Fibroblast of peridontal ligament (primary cell): ENCODE results near the gene CCDC183.
"Not testable (repeated sequence)": the region's sequence is repeated elsewhere in the genome, so short reads cannot be mapped to it uniquely, and the experiment has no call there.

Experiments used
- DNase-seq: peaks from one replicate; pipeline ENCODE4 v3.0.0-alpha.2; 2010; ENCODE audit errors: extremely low read depth

CCDC183 gene

DNA sequence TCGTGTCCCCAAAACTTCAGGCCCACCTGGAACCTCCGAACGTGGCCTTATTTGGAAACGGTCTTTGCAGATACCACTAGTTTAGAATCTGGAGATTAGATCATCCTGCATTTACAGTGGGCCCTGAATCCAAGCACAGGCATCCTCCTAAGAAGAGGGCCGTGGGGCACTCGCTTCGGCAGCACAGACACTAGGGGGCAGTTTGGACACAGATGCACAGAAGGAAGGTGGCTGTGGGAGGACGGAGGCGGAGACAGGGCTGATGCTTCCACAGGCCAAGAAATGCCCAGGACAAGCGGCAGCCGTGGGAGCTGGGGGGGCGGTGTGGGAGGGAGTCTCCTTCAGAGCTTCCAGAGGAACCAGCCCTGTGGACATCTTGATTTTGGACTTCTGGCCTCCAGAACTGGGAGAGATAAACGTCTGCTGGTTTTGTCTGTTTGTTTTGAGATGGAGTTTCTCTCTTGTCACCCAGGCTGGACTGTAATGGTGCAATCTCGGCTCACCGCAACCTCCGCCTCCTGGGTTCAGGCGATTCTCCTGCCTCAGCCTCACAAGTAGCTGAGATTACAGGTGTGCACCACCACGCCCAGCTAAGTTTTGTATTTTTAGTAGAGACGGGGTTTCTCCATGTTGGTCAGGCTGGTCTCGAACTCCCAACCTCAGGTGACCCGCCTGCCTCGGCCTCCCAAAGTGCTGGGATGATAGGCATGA is 35.1 kb upstream of the CCDC183 start:
- peak; percentile 63 for DNase-seq

GRCh38 chr9:136761545-136761981 is 34.6 kb upstream of the CCDC183 start:
- no peak for DNase-seq

- DNase-seq: no peak
These were observed 33.9 kb upstream of the CCDC183 start for GRCh38 chr9:136762221-136762691.

DNA sequence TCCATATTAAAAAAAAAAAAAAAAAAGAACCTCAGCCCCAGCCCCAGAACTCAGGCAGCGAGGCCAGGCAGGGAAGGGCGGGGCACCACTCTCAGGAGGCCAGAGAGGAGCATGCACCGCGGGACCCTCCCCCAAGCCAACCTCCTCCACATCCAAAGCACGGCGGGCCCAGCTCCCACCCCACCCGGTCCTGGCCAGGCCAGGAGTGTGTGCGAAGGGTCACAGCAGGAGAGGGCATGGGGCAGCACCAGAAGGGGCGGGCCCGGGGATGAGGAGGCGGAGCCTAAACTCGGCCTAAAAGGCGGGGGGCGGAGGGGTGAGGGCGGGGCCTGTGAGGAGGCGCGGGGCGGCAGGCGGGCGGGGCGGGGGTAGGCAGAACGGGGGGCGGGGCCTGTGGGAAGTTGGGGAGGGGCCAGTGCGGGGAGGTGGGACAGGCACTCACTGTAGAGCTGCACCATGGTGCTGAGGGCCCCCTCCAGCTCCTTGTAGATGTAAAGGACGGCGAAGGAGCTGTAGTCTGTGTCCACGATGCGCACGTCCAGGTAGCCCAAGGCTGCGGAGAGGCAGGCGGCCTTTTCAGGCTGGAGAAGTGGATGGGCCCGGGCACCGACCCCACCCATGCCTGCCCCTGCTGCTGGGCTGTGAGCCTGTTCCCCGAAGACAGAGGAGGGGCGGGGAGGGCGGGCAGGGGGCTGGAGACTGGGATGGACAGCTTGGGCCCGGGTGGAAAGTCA is 33.1 kb upstream of the CCDC183 start:
- DNase-seq: no peak

GRCh38 chr9:136763649-136764035 is 32.5 kb upstream of the CCDC183 start:
- no peak for DNase-seq

DNA sequence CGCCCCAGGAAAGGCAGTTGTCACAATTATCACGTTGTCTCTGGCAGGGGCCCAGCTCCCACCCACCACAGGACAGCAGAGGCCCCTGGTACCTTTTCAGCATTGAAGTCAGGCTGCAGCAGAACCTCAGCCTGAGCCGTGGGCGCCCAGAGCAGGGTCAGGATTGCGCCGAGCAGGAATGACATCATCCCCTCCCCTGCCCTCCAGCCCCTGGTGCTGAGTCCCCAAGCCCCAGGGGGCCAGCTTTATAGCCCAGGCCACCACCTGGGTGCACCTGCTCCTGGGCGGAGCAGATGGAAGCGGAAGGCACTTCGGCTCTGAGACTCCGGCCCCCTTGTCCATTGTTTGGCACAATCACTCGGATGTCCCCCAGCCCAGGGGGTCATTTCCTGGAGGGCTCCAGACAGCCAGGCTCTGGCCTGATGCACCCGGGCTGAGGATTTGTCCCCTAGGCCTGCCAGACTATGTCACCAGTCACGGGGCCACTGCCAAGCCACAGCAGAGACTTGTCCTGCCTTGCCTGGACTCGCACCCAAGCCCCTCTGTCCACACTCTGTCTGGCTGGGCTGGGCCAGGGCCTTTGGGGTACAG is 31.7 kb upstream of the CCDC183 start, which contains the start of gene LCN15:
Gene LCN15, minus strand, starts transcription at position 218 of the 591 bp plus-strand sequence. Its CDS starts 30 bp downstream, at position 188.
- no peak for DNase-seq

DNA sequence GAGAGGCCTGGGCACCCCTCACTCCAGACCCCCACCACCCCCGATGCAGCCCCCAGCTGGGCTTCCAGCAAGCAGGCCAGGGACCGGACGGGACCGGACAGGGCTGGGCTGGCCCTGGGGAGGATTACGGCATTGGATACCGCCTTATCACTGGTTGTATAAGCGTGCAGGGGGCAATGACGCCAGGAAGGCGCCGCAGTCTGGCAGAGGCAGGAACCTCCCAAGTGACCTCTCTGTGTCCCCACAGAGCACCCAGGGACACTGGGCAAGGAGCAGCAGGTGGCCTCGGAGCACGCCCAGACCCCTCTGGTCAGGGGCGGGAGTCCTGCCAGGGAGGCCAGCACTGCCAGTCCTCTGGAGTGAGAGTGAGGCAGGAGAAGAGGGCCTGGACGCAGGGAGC is 31.1 kb upstream of the CCDC183 start:
- no peak for DNase-seq

DNA sequence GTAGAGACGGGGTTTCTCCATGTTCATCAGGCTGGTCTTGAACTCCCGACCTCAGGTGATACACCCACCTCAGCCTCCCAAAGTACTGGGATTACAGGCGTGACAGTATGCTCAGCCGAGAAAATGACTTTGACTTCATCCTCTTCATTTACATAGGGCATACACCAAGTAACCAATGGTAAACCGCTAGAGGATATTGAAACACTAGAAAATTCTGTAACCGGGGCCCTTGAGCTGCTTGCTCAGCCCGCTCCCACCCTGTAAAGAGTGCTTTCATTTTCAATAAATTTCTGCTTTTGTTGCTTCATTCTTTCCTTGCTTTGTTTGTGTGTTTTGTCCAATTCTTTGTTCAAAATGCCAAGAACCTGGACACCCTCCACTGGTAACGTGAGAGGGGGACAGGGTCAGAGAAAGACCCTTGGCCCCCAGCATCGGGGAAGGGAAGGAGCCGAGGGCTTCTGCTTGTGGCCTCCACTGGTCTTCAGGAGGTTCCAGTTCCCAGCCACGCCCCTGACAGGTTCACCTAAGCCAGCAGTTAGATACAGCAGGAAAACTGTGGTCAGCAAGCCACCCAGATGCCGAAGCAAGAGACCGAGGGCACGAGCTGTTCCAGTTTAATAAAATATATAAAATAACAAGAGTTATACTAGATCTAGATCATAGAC is 30.3 kb upstream of the CCDC183 start:
- DNase-seq: not testable (repeated sequence)

DNA sequence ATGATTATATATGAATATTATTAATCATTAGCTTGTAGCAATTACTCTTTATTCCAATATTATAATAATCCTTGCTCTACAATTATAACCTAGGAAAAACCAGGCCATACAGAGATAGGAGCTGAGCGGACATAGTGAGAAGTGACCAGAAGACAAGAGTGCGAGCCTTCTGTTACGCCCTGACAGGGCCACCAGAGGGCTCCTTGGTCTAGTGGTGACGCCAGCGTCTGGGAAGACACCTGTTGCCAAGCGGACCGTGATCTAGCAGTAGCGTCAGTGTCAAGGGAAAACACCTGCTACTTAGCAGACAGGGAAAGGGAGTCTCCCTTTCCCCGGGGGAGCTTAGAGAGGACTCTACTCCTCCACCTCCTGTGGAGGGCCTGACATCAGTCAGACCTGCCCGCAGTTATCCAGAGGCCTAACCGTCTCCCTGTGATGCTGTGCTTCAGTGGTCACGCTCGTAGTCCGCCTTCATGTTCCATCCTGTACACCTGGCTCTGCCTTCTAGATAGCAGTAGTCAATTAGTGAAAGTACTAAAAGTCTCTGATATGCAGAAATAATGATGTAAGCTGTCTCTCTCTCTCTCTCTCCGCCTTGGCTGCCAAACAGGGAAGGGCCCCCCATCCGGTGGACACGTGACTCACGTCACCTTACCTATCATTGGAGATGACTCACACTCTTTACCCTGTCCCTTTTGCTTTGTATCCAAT is 29.6 kb upstream of the CCDC183 start:
- peak; percentile 23 for DNase-seq

DNA sequence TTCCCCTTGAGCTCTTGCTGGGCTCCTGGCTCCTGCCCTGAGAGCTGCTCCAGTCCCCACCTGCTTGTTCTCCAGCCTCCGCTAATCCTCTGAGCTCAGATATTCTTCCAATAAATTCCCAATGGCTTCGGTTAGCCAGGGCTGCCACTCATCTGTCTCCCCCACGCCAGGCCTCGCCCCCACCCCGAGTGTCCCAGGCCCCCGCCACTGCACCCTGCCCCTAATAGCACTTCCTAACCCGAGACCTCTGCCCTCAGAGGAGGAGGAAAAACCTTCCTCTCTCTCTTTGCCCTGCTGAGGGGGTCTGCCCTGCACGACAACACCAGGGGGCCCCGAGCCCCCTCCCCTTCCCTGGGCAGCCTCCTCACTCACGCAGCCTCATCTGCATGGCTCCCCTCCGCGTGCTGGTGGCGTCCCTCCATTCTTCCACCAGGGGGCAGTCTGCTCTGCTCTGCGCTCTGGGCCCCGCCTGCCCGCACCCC is 26.4 kb upstream of the CCDC183 start:
- no peak for DNase-seq

DNA sequence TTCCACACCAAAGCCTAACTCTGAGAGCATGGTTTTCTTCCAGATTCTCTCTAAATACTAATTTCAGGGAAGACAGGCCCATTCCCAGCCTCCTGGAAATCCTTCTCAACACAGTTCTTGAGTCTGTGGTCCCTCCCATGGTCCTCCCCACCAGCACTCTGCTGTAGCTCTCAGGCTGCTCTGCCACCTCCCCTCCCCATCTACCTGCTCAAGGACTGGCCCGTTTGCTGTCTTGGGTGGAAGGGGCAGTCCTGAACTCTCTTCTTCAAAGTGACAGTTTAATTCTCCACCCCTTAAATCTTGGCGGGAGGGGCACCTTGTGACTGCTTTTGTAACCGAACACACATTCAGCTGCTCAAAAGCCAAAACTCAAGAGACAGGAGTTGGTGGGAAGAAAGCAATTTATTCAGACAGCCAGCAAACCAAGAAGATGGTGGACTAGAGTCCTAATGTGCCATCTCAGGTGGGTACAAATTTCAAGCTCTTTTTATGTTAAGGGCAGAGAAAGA is 24.2 kb upstream of the CCDC183 start:
- no peak for DNase-seq

DNA sequence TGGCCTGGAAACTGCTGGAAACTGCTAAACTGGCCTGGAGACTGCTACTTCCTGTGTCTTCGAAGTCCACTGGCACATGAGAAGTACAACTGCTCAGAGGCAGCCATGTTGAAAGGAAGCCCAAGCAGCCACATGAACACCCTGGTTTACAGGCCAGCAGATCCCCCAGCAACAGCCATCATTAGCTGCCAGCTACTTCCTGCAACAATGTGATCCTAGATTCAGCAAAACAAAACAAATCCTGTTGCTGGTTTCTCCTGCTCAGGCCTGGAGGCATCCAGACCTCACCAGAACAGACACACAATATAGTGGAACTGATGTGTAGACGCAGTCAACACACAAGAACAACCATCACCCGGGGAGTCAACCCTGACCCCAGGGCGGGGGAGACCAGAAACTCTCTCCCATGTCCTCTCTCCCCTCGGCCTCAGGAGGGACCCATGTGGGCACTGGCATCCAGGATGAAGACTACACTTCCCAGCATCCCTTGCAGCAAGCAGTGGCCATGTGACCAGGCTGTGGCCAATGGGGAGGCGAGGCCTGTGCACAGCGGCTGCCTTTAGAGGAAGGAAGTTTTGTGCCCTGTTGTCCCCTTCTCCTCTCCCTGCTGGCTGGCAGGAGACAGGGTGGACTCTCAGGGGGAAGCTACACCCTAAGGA is 22.6 kb upstream of the CCDC183 start:
- DNase-seq: no peak

GRCh38 chr9:136774416-136775045 is 21.6 kb upstream of the CCDC183 start:
- DNase-seq: no peak

DNA sequence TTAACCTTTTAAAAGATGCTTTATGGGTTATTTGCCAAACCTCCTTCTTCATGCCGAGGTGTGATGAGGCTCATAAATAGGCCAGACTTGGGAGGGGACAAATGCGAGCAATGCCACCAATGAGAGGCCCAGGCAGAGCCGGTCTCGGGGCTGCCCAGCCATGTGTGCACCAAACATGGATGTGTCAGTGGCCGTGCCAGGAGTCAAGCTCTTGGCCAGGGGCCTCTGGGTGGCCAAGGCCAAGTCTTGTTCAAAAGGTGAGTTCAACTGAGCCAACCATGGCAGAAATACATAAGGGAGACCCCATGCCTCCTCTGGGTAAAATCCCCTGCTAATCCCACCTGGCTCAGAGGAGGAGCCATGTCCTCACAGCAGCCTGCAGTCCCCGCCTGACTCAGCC is 20.9 kb upstream of the CCDC183 start:
- no peak for DNase-seq

GRCh38 chr9:136776947-136777346 is 19.2 kb upstream of the CCDC183 start:
- DNase-seq: no peak

- DNase-seq: no peak
These were observed 18.8 kb upstream of the CCDC183 start for GRCh38 chr9:136777359-136777758.

GRCh38 chr9:136779808-136780207 is 16.3 kb upstream of the CCDC183 start:
- DNase-seq: no peak

DNA sequence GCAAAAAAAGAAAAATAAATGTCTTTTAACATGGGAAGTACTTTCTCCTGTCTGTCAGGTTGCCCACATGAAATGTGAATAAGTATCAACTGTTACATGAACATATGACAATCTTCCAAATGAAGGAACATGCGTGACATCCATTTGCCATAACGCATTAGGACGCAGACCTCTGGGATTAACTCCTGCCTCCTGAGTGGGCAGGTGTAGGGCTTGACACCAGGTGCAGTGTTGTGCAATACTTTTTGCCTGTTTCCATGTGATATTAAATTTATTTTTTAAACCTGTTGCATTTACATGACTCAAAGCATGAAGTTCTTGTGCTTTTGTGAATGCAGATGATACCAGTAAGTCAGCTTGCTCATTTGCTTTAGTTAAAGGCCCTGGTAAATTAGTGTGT is 13.7 kb upstream of the CCDC183 start:
- no peak for DNase-seq

DNA sequence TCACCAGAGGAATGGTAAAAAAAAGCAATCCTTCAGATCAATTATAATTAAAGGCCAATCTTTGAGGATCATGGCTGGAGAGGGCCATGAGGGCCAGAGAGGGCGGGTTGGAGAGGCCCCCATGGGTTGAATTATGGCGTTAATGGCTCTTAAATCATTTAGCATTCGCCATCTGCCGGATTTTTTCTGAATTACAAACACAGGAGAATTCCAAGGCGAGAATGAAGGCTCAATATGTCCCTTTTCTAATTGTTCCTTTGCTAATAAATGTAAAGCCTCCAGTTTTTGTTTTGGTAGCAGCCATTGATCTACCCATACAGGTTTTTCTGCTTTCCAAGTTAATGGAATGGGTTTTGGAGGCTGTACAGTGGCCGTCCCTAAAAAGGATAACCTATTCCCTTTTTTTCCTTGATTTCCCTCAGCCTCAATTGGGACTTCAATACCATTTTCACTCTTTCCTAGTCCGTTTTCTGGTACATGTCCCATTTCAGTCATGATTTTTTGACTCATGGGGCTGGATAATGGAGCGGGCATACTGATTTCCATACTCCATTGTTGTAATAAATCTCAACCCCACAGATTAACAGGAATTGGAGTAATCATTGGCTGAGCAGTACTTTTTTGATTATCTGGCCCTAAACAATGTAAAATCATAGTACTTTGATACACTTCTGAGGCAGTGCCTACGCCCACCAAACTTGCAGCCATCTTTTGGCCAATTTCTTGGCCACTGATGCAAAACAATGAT is 11.7 kb upstream of the CCDC183 start:
- DNase-seq: peak; percentile 34
